HG03575 (cell line): ENCODE data around the gene RAB10.
"Not testable (repeated sequence)": the region's sequence is repeated elsewhere in the genome, so short reads cannot be mapped to it uniquely, and the experiment has no call there.

Source experiments
- ATAC-seq: cut with Tn5 transposase; IDR thresholded peaks from one replicate; pipeline ENCODE4 v1.9.1; 2021; ENCODE audit not compliant: unreplicated experiment, insufficient number of reproducible peaks, low FRiP score; ENCODE audit errors: extremely low read depth

Gene RAB10

DNA sequence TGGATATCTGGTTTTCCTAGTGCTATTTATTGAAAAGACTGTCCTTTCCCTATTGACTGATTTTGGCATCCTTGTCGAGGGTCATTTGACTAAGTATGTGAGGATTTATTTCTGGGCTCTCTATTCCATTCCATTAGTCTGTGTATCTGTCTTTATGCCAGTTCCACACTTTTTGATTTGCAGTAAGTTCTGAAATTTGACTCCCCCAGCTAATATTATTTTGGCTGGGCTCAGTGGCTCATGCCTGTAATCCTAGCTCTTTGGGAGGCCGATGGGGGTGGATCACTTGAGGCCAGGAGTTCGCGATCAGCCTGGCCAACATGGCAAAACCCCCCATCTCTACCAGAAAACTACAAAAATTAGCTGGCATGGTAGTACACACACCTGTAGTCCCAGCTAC, 92.2 kb downstream of the RAB10 start:
- ATAC-seq, result no peak

DNA sequence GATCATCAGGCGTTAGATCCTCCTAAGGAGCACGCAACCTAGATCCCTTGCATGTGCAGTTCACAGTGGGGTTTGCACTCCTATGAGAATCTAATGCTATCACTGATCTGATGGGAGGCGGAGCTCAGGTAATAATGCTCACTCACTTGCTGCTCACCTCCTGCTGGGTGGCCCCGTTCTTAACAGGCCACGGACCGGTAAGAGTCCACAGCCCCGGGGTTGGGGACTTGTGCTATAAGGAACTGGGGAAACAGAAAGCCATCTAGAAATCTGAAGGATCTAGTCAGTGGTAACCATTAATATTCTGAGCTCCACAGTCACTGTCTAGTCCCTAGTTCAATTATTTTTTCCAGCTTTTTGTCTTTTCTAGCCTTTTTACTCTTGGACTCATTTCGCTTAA, 94.3 kb downstream of the RAB10 start:
- no peak for ATAC-seq

DNA sequence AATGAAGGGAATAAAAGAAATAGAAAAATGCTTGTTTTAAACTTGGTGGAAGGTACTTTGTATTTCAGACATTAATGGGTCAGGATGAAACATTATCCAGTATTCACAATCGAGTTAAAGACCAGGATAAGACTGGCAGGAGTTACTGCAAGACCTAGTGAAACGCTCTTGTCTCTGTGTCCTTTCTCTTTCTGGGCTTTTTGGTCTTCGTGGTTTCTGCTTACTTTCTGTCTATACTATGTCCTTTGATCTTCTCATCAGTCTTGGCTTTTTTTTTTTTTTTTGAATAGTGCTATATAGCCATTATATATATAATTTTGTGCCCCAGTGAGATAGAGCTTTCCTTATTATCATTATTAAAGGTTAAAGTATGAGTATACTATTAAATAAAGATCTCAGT, 96.9 kb downstream of the RAB10 start:
- no peak for ATAC-seq

DNA sequence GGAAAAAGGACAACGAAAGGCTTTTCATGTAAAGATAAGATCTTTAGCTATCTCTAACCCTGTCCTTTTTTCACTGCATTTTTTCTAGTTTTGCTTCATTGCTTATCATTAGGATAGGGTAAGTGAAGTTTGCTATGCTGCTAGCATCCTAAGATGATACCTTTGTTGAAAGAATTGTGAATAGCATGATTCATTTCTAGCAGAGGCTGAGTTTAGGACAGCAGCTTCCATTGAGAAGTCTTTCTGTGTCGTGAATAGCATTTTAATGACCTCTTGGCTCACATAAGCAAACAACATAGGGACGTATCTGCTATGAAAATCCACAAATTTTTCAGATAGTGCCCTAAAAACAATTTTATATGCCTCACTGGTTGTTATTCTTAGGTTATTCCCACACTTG, 102.6 kb downstream of the RAB10 start:
- ATAC-seq, result no peak

DNA sequence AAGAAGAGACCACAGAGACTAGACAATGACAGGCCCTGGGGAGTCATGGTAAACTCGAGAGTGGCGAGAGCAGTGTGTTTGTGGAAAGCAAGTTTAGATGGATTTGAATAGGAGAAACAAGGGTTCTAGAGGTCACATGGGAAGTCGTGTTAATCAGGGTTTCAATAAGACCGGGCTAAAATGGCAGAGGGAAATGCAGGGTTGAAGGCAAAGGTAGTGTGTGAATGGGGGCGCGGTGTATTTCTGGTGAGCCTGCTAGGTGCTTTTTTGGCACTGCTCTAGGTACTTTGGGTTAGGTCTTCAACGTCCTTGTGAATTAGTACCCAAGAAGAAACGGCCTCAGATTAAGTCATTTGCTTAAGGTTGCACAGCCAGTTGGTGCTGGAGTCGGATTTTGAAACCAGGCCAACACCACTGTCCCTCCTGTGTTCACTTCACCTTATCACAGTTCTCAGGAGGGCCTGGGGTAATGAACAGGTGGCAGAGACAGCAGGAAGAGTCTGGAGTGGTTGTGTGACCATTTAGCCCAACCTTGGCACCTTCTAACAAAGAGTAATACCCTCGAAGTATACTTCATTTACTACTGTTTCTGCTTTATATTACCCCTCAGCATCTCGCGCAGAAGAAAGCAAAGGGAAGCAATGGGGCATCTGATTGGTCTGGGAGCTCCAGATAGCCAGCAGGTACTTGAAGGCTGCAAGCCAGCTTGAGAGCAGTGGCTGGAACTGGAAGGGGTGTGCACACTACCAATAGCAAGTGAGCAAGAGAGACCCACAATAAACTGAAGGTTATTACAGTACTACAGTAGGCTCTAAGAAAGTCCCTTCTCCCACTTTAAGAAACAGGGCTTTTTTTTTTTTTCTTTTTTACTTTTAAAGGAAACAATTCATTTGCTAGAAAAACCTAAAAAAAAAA, 105.6 kb downstream of the RAB10 start:
- ATAC-seq, result no peak

DNA sequence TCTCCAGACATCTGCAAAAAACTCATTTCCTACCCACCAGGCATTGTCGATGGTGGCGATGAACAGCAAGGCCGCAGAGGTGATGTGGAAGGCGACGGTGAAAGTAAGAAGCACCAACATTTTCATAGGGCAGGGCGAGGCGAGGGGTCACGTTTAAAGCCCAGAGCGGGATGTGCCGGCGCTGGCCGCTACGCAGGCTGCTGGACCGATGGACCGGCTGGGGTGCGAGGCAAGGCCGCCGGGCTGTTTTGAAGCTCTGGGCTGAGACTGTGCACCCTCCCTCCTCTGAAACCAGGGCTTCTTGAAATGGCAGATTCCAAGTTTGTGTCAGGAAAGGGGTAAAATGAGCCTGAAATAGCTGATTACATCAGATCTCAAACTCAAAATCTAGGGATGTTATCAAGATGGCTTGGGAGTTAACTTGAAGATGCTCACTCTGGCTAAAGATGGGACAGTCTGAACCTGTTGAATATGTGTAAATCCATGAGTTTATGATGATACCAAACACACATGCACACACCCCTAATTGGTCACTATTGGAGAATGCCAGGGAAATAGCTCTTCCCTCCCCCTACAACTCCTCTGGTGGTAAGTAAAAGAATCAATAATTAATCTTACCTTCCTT, 107.4 kb downstream of the RAB10 start:
- ATAC-seq, result no peak

DNA sequence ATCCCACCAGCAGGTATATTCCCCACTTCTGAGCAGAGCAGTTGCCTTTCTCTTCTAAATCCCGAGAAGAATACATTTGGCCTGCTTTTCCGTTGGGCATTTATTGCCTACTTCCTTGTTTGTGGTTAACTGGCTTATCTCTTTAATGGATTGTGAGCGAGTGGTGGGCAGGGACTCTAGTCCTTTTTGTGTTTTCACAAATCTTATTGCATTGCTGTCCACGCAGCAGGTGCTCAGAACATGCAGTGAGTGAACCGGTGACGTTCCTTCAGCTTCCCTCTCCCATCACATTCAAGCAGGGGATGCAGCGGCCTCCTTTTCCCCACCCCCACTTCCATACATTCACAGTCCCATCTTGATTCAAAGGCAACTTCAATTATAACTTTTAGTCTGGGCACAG, 110.1 kb downstream of the RAB10 start:
- ATAC-seq, result no peak

DNA sequence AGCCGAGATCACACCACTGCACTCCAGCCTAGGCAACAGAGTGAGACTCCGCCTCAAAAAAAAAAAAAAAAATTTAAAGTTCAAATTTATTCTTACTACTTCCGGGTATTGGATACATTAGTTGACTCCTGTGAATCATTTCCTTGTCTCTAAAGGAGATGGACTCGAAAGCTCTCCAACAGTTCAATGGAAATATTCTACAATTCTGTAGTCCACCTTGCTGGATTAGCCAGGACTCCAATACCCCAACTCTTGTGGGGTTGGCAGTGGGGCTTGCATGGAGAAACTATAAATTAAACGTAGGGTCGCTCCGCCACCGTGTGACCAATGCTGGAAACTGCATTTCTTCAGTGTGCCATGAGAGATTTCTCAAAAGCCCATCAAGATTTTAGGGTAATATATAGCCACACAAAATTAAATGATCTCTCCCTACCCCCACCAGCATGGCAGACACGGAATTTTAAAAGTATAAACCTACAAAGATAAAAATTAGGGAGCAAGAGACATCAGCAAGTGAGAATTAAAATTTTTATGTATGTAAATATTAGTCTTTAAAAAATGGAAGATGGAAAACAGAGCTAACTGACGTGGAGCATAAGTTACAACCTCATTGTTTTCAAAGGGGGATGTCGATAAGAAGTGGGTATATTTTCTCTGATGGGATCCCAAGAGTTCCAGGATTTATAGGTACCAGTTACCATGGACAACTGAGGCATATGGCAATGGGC, 111.2 kb downstream of the RAB10 start:
- ATAC-seq, result no peak

DNA sequence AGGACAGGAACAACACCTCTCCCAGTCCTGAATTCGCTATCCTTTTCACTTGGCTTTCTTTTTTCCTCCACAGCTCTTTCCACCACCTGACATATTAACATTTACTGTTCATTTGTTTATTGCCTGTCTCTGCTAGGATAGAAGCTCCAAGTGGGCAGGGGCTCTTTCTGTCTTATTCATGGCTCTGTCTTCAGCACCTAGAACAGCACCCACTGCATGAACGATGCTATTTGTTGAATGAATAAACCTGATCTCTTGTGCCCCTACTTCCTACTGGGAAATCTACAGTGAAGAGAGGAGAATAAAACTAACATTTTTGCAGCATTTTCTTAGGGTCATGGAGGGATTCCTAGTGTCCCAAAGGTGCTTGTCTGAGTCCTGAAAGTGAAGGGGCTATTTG, 114.6 kb downstream of the RAB10 start:
- no peak for ATAC-seq

DNA sequence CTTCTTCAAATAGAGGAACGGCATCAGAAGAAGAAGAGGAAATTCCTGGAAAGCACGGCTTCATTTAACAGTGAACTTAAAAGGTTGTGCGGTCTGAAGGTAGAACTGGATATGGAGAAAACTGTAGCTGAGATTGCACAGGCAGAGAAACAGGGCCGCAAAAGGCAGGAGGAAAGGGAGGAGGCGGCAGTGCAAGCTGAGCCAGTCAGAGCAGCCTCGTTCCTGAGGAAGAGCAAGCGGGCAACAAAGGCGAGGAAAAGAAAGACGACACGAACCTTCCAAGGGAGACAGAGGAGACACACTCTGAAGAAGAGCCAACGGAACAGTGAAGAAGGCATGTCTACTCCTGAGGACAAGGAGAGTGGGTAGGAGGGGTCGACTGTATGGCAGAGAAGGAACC, 116.4 kb downstream of the RAB10 start:
- ATAC-seq, result no peak

DNA sequence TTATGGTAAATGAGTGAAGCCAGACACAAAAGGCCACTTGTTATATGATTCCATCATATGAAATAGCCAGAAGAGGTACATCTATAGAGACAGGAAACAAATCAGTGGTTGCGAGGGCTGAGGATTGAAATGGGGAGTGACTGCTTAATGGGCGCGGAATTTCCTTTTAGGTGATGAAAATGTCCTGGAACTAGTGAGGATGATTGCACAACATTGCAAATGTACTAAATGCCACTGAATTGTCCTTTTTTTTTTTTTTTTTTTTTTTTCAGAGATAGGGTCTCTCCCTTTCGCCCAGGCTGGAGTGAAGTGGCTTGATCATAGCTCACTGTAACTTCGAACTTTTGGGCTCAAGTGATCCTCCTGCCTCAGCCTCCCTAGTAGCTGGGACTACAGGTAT, 123.7 kb downstream of the RAB10 start:
- no peak for ATAC-seq

DNA sequence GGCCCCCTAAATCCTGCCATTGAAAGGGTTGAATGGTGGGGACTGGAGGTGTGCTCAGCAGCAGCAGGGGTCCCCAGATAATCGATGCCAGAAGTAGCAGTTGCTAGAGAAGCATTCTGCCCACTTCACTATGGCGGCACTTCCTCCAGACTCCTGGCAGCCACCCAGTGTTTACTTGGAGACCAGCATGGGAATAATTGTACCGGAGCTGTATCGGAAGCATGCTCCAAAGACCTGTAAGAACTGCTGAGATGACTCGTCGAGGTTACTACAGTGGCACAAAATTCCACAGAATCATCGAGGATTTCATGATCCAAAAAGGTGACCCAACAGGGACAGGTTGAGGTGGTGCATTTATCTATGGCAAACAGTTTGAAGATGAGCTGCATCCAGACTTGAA, 128.0 kb downstream of the RAB10 start:
- ATAC-seq, result no peak

DNA sequence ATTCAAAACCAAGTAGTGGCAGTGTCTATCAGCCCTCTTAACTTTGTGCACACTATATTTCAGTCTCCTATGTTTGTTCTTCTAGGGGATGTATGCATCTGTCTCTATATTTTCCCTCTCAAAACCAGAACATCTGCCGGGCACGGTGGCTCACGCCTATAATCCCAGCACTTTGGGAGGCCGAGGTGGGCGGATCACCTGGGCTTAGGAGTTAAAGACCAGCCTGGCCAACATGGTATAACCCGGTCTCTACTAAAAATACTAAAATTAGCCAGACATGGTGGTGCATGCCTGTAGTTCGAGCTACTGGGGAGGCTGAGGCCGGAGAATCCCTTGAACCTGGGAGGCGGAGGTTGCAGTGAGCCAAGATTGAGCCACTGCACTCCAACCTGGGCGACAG, 129.1 kb downstream of the RAB10 start:
- ATAC-seq, result no peak

DNA sequence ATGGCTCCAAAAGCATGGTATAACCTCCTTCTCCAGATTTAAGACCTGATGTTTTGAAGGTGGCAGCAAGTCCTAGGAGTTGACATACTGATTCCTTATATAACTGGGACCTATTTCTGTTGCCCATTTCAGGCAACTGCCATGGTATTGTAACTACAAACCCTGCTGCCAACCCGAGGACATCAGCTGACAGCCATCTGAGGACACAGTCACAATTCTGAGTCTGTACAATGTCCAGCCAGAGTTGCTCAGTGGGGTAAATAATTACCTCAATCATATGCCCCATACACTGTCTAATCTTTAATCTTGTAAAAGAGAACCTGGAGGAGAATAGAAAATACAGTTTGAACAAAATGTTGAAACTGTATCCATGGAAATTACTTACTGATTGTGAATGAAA, 130.3 kb downstream of the RAB10 start:
- ATAC-seq, result no peak

DNA sequence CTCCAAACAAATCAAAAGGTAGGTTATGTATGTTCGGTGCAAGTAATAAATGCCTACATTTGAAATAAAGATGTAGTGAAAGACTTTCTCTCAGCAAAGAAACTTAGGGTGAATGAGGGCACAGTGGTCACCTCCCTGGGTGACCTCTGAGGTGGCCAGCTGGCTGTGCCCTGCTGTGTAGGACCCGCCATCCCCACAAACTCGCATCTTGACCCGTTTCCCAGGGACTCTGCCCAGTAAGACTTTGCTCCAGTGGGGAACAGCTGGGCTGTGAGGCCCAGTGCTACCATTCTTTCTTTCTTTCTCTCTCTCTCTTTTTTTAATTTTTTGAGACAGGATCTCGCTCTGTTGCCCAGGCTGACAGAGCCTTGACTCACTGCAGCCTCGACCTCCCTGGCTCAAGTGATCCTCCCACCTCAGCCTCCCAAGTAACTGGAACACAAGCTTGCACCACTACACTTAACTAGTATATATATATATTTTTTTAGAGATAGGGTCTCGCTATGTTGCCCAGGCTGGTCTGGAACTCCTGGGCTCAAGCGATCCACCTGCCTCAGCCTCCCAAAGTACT, 130.8 kb downstream of the RAB10 start:
- no peak for ATAC-seq

DNA sequence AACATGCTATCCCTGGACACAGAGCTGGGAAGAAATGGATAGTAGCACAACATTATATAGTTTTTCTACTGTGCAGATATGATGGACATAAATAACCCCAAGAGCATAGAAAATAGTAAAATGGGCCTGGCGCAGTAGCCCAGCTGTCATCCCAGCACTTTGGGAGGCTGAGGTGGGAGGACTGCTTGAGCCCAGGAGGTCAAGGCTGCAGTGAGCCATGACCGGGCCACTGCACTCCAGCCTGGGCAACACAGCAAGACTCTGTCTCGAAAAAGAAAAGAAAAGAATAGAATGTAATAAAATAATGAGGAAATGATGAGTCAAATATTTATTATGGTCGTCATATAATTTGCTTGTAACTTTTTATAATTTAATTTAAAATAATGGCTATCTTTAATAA, 131.5 kb downstream of the RAB10 start:
- ATAC-seq, result no peak

DNA sequence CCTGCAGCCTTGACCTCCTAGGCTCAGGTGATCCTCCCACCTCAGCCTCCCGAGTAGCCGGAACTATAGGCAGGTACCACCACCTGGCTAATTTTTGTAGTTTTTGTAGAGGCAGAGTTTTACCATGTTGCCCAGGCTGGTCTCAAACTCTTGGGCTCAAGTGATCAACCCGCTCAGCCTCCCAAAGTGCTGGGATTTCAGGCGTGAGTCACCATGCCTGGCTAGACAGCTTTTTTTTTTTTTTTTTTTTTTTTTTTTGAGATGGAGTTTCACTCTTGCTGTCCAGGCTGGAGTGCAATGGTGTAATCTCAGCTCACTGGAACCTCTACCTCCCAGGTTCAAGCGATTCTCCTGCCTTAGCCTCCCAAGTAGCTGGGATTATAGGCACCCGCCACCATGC, 132.7 kb downstream of the RAB10 start:
- not testable (repeated sequence) for ATAC-seq

DNA sequence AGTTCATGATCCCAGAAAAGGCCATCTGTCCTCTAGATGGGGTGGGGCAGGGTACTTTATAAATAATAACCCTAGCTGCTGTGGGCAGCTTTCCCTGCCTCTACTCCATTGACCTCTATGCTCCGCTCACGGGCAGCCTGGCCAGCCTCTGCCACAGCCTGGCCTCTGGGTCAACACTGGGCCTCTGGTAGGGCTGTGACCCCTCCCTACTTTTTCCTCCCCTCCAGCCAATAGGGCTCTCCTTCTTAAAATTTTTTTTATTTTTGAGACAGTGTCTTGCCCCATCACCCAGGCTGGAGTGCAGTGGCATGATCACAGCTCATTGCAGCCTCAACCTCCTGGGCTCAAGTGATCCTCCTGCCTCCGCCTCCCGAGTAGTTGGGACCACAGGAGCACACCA, 134.9 kb downstream of the RAB10 start:
- ATAC-seq, result no peak

DNA sequence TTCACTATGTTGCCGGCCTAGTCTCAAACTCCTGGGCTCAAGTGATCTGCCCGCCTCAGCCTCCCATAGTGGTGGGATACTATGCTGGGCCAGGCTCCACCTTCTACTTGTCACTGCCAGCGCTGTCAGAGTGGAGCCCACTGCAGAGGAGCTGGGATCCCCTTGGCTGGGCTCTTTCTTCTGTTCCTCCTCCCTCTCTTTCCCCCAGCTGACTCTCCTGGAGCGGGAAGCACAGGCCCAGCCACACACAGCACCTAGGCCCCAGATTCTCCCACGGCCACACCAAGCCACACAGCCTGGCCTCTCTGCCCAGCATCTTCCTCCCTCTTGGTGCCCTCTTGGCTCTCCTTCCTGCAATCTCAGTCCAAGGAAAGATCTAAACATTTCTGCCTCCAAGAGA, 135.3 kb downstream of the RAB10 start:
- ATAC-seq, result no peak
